GM18511 (cell line): ENCODE data around the gene MAN2A1.

Experiments used
- ATAC-seq: cut with Tn5 transposase; IDR thresholded peaks from one replicate; pipeline ENCODE4 v1.9.1; 2021; ENCODE audit warnings: mild to moderate bottlenecking, moderate library complexity; ENCODE audit not compliant: unreplicated experiment

Gene MAN2A1

GRCh38 chr5:109689740-109690241 is at the start of gene MAN2A1:
TSS of gene MAN2A1 (plus strand) at chr5:109689927. CDS start at chr5:109690418, 491 bp downstream.
- ATAC-seq: peak; percentile 56

DNA sequence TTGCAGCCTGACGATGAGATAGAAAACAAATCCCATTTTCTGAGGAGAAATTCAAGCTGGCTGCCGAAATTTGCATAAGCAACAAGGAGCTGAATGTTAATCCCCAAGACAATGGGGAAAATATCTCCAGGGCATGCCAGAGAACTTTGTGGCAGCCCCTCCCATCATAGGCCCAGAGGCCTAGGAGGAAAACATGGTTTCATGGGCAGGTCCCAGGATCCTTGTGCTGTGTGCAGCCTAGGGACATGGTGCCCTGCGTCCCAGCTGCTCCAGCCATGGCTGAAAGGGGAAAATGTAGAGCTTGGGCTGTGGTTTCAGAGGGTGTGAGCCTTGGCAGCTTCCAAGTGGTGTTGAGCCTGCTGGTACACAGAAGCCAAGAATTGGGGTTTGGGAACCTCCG is 48.8 kb upstream of the MAN2A1 start:
- no peak for ATAC-seq

DNA sequence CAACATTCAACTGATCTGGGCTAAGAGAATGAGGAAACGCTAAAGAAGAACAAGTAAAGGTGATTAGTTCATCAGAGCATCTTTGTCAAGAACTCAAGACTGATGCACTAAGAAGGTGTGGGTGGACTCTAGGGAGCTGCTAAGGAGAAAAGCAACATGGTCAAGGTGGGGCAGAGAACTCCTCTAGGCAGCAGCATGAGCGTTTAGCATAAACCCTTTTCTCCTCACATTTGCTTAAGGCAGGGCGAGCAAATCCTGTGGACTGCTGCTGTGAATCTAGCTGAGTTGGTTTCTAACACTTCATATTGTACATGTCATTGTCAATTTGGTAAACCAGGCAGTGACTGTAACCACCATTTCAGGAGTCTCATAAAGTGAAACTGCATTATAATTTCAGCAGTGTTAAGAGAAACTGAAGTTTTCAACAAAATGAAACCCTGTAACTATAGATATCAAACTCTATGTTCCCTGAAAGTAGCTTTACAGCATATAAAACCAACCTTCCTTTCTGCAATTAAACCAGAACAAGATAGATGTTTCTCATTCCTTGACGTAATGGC is 45.9 kb upstream of the MAN2A1 start:
- no peak for ATAC-seq

GRCh38 chr5:109644829-109645228 is 44.9 kb upstream of the MAN2A1 start:
- ATAC-seq: no peak

DNA sequence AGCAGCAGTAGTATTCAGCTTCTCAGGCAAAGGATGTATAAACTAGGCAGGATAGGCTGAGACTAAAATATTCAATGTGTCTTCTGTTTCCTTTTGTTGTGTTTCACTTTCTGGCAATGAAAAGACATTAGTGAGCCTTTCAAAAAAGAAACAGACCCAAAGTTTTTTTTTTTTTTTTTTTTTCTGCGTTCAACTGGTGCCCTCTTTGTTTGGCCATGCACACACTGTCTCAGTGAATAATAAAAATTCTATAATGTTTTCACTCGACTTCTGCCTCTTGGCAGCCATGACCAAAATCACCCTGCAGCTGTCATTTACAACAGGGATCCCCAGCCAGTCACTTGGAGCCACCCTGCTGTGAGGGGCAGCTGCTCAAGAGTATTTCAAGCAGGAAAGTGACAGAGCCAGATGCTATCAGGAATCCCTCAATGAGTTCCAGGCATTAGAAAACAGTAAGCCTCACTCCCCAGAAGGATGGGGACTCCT is 44.0 kb upstream of the MAN2A1 start:
- no peak for ATAC-seq

DNA sequence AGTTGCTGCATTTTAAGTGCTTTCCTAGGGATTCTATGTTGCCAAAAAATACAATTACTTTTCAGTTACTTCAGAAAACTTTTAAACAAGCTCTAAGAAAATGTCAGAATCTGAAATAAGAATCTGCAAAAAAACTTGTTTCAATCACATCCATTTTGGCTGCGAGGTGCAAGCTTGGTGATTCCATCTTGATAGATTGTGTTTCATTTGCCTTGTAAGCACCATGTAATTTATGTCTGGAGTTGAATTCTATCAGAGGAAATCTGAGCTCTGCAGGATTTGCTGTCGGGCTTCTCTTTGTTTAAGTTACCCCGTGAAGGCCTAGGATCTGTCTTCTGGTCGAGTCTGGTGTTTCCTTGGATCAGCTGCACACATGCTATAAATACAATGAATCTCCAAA is 40.4 kb upstream of the MAN2A1 start:
- no peak for ATAC-seq

DNA sequence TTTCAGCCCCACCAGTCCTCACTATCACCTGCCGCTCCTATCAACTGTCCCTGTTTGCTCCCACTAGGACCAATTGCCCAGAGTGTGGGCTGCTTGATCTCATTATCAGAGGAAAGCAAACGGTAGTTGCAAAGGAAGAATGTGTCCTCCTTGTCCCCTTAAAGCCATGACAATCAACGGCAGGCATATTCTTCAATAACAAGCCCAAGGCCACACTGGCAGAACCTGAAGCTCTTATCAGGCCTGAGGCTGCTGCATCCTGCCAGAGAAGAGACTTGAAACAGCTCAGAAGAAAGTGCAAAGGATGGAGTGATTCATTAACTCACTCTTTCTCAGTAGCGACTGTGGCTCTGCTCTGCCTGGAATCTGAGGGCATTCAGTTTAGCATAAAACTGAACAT is 39.2 kb upstream of the MAN2A1 start:
- no peak for ATAC-seq

DNA sequence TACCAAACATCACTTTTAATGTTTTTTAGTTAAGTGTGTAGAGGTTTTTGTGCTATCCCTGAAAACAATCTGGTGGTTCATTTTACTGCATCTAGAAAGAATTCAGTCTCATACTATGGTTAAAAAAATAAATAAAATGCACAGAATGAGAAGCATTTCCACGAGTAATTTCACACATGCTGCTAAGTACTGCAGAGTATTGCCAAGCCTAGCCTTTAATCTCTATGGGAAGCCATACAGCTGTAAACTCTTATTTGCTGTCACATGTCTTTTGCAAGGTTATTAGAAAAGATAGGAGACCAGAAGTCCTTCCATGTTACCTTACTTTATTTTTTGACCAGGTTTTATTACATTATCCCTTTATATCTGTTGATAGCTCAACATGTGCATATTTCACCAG is 37.6 kb upstream of the MAN2A1 start:
- ATAC-seq: no peak

DNA sequence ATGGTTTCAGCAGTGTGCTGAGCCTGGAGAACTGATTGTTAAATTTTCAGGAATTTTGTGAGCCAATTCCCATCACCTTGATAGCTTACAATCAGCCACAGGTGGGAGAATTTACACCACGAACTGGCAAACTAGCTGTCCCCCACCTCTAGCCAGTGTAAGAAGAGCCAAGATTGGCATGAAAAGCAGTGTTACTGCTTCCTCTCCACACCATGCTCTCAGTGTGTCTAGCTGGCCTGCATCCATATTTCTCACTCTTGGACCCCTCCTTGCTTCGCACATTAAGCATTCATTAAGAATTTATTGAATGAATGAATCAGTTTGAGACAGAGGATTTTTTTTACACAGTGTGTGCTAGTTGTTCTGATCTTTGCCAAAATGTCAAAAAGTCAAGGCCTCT is 36.7 kb upstream of the MAN2A1 start:
- ATAC-seq: no peak

DNA sequence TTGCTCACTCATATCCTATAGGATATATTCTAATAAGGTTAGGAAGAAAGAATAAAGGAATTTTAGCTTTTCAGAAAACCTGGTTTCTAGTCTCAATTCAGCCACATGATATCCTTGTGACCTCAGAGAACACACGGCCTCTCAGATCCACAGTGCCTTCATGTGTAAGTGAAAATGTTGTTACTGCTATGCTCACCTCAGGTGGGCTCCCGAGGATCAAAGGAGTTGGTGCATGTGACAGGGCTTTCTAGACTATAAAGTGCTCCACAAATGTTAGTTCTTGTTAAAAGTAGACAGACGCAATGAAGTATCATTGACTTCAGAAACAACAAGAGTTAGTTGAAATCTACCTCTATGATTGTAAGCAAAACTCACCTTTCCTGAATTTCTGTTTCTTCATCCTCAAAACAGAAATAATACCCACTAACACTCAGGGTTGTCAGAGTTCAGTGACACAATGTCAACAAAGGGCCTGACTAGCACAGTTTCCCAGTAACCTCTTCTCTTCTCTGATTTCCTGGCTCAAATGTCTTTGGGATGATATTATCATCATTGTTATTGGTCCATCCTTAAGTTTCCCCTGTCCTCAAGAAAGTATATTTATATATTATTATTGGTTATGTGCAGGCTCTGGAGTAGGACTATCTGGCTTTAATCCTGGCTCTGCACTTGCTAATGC is 36.0 kb upstream of the MAN2A1 start:
- no peak for ATAC-seq

- no peak for ATAC-seq
Measured at GRCh38 chr5:109654455-109654854, 35.3 kb upstream of the MAN2A1 start.

- no peak for ATAC-seq
Measured at GRCh38 chr5:109655841-109656240, 33.9 kb upstream of the MAN2A1 start.

DNA sequence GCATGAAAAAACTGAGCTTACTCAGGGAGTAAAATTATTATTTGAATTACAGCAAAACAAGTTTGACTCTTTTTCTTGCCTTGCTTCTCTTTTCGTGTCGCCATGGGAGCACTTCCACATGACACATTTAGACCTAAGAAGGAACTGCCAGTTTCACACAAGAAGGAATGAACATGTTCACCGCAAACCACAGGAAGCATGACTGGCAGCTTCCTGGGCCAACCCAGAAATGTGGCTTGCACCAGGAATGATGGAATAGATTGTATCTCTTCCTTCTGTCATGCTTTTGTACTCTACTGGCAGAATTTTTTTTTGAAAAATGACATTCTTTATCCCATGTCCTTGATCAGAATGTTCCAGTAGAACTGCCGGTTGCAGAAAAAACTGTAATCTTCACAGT is 32.9 kb upstream of the MAN2A1 start:
- no peak for ATAC-seq

GRCh38 chr5:109659901-109660300 is 29.8 kb upstream of the MAN2A1 start:
- ATAC-seq: no peak

GRCh38 chr5:109660301-109660700 is 29.4 kb upstream of the MAN2A1 start:
- ATAC-seq: no peak

- no peak for ATAC-seq
Measured at GRCh38 chr5:109668237-109668636, 21.5 kb upstream of the MAN2A1 start.

DNA sequence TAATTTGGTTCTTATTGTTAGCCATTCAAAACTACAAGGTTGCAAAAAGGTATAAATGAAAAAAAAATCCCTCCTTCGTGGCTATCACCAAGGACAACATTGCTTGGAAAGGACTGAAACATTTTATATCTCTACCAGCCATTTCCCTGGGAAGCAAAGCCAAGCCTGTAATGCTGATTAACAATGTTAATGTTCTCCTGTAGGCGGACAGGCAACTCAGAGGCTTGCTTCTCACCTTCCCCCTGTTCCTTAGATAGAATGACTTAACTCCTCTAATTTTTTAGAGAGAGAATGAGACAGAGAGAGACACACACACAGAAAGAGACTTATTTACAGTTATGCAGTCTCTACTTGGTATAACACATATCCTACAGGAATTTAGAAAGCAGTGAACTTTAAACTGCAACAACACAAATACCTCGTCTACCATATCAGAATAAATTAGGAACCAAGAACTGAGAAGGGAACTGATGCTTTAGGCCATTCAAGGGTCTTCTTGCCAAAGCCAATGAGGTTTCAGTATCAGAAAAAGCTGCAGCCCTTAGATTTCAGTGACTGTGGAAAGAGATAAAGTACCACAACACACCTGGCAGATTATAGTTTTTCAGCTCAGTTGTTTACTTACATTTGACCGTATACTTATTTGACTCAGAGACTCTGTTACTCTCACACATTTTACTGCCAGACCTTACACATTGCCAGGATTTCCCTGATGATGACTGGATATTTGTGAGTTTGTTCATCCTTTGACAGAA is 20.9 kb upstream of the MAN2A1 start:
- peak; percentile 78 for ATAC-seq

DNA sequence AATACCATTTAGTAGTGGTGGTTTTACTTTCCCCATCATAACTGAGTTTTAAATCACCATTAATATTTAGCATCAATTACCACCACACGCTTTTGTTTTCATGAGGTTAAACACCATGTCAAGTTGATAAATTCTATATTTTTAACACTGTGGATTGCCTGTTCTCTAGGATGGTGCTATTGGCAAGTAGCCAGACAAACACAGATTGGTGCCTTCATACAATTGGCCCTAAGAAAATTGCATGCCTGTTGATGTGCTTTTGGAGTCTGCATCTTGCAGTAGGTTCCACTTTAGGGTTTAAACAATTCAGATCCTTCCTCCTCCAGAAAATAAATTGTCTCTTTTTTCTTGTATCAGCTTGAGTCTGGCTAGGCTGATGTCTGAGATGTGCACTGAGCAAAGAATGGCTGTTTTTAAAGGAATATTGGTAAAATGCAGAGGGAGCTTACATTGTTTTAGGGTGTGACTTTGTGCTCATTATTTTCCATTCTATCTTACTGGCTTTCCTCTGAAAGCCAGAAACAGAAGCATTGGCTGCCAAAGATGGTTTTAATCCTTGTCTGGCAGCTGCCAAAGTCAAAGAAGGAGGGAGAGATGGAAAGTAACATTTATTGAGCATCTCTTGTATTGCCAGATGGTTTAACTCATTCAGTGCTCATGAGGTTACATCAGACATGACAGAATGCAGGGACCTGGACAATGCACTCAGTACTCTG is 19.6 kb upstream of the MAN2A1 start:
- no peak for ATAC-seq

DNA sequence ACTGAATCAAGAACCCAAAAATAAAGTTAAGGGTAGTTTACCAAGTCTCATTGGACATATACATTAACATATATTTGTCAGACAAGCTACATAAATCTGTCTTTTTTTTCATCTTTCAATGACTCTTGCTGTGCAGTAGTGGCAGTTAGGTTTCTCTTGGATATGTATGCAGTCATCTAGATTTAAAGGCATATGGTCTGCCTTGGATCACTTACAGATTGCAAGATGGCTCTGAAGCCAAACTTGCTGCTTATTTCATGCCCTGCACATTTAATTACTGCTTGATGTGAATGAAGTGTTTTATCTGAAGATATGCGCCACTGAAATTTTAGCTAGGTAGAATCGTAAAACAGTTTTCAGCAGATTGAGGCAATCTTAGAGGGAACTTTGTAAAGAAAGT is 18.6 kb upstream of the MAN2A1 start:
- no peak for ATAC-seq

DNA sequence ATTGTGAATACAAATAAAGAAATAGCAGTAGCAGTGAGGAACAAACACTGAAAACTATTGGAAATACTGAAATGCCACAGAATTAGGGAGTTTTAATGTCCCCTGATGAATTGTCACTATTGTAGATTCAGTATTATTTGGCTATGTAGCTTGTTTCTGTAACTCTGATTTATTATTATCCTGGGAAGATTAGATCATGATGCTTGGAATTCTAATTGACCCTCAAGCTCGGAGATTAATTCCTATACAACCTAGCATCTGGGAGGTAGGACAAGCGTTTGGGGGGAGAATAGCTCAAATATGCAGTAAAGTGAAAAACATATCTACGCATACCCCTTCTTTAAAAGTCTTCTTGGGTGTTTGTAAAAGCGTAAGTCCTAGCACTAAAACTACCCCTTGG is 15.1 kb upstream of the MAN2A1 start:
- ATAC-seq: no peak

GRCh38 chr5:109676920-109677319 is 12.8 kb upstream of the MAN2A1 start:
- no peak for ATAC-seq
